ENCODE measurements around the gene TNS1. TPM values are rescaled to one million over a fixed set of nuclear protein-coding genes. Genes with fewer than 3 reads are reported as not detected.
A peak's percentile ranks its signal among the peaks of the same experiment; 100 is the strongest.

Gene TNS1
- total RNA-seq, 1 experiment from 2014 or later = 4.5 TPM

GRCh38 chr2:217886720-217887309 is 116.0 kb downstream of the TNS1 start:
- Mint-ChIP-seq H3K27ac (no peak overlapping the region), H3K4me3 (no peak overlapping the region), H3K9me3 (no peaks in the 10 kb centered on the region), H3K36me3 (no peaks in the 10 kb centered on the region), H3K4me1 (no peaks in the 10 kb centered on the region), H3K27me3 (ENCODE audit: low read depth) (no peaks in the 10 kb centered on the region)
- ChIA-PET CTCF (interaction anchor here (0.6 to 4.2 kb wide), 48 partner anchors 9 to 236 kb away, joined by 3 to 83 read pairs (median 4); partner anchors contain the start of genes RUFY4 and TNS1), POLR2A (interaction anchor here (0.8 to 1.0 kb wide), 2 partner anchors 61 to 97 kb away, joined by 3 read pairs; no protein-coding TSS in a partner anchor)
- ATAC-seq = peak; percentile 92
- peak; percentile 86 for DNase-seq (ENCODE audit: low spot score)
- TF ChIP-seq CREB1 (CRISPR knock-in tag; IDR thresholded peaks at IDR 0.05) (no peak), CTCF (IDR thresholded peaks at IDR 0.05) (peak; percentile 86)

GRCh38 chr2:217886091-217886490 is 116.7 kb downstream of the TNS1 start:
- H3K27me3 Mint-ChIP-seq (ENCODE audit: low read depth) = no peaks in the 10 kb centered on the region
- no peak overlapping the region for H3K27ac Mint-ChIP-seq
- DNase-seq (ENCODE audit: low spot score) (no peak), ATAC-seq (no peak)
- no peaks in the 10 kb centered on the region for H3K36me3 Mint-ChIP-seq
- H3K4me3 Mint-ChIP-seq = no peak overlapping the region
- ChIA-PET CTCF (interaction anchor here (0.7 to 4.2 kb wide), 35 partner anchors 9 to 236 kb away, joined by 3 to 83 read pairs (median 5); partner anchors contain the start of genes RUFY4 and TNS1), POLR2A (interaction anchor here (1.0 kb wide), 1 partner anchor 96 kb away, joined by 3 read pairs; no protein-coding TSS in a partner anchor)
- no peak for TF ChIP-seq ATF6 (CRISPR knock-in tag; IDR thresholded peaks at IDR 0.05)
- no peak for TF ChIP-seq HMGXB4 (CRISPR knock-in tag; IDR thresholded peaks at IDR 0.05)
- no peak for TF ChIP-seq TEAD1 (CRISPR knock-in tag; IDR thresholded peaks at IDR 0.05)
- no peak for TF ChIP-seq ZBTB43 (CRISPR knock-in tag; IDR thresholded peaks at IDR 0.05)
- H3K4me1 Mint-ChIP-seq = no peaks in the 10 kb centered on the region; the same call in 1 of the 2 replicates
- H3K9me3 Mint-ChIP-seq = no peaks in the 10 kb centered on the region

- Mint-ChIP-seq H3K4me3 (no peak overlapping the region), H3K27ac (no peak overlapping the region), H3K4me1 (peaks cover 8% of the 10 kb centered on the region), H3K27me3 (ENCODE audit: low read depth) (no peaks in the 10 kb centered on the region), H3K9me3 (no peaks in the 10 kb centered on the region), H3K36me3 (no peaks in the 10 kb centered on the region)
- POLR2A ChIA-PET = no interaction called here
- no peak for ATAC-seq
- TF ChIP-seq ATF3 (CRISPR knock-in tag; conservative IDR thresholded peaks at IDR 0.05) (no peak), ZNF263 (CRISPR knock-in tag; IDR thresholded peaks at IDR 0.05; ENCODE audit: low read depth) (no peak), ZNF425 (CRISPR knock-in tag; conservative IDR thresholded peaks at IDR 0.05) (no peak), ZSCAN18 (CRISPR knock-in tag; IDR thresholded peaks at IDR 0.05) (no peak), CBFB (CRISPR knock-in tag; IDR thresholded peaks at IDR 0.05; ENCODE audit: low read depth) (no peak), ETV6 (CRISPR knock-in tag; IDR thresholded peaks at IDR 0.05) (no peak), NFATC4 (CRISPR knock-in tag; IDR thresholded peaks at IDR 0.05) (no peak), CTCF (IDR thresholded peaks at IDR 0.05) (no peak), CDX4 (CRISPR knock-in tag; IDR thresholded peaks at IDR 0.05; ENCODE audit: borderline replicate concordance) (no peak)
- CTCF ChIA-PET = interaction anchor here (0.8 to 4.2 kb wide), 3 partner anchors 10 to 99 kb away, joined by 3 to 83 read pairs (median 56); no protein-coding TSS in a partner anchor
- no peak for DNase-seq (ENCODE audit: low spot score)
Measured at GRCh38 chr2:217884985-217885384, 117.8 kb downstream of the TNS1 start.

Data from WTC11 (cell line).